A549 (cell line): ENCODE measurements around the gene KIF2A.

Source experiments
- BCL3 ChIP-seq: fragments of >200 bp; sonication (Bioruptor Twin); formaldehyde crosslinking; IDR thresholded peaks from 3 replicates; pipeline ENCODE4 v1.6.1; 2016
- CTCF ChIP-seq: fragments of >200 bp; sonication (Bioruptor Twin); formaldehyde crosslinking; IDR thresholded peaks from 3 replicates; pipeline ENCODE4 v1.5.1; 2016
- EP300 ChIP-seq, 2 experiments: fragments of >200 bp; sonication (Bioruptor Twin); formaldehyde crosslinking; IDR thresholded peaks; 2 replicates in 1 of 2; 3 replicates in 1 of 2; pipeline ENCODE4 v1.6.1; 2016 to 2017
- HOXB5 ChIP-seq: fragments of 250-450 bp; sonication (Bioruptor Pico); IDR thresholded peaks from 2 replicates; pipeline ENCODE4 v1.5.0; 2020; ENCODE audit warnings: mild to moderate bottlenecking, moderate library complexity
- JUN ChIP-seq, 2 experiments: fragments of >200 bp; sonication (Bioruptor Twin); formaldehyde crosslinking; IDR thresholded peaks; 2 replicates in 1 of 2; 3 replicates in 1 of 2; pipeline ENCODE4 v1.6.1; 2016 to 2017
- JUNB ChIP-seq: fragments of >200 bp; sonication (Bioruptor Twin); formaldehyde crosslinking; IDR thresholded peaks from 2 replicates; pipeline ENCODE4 v1.6.1; 2016
- KDM1A ChIP-seq: fragments of 200-600 bp; sonication (generic); IDR thresholded peaks from 2 replicates; pipeline ENCODE4 v1.6.1; 2016; ENCODE audit warnings: low read depth, mild to moderate bottlenecking
- MAFK ChIP-seq: fragments of 450-650 bp; IDR thresholded peaks from 2 replicates; pipeline ENCODE4 v1.6.1; 2014; ENCODE audit not compliant: partially characterized antibody
- MYC ChIP-seq: IDR thresholded peaks from 2 replicates; pipeline ENCODE4 v1.6.1; 2012; ENCODE audit warnings: mild to moderate bottlenecking, inconsistent platforms, low read length, improper control_type of control experiment, borderline replicate concordance
- PBX3 ChIP-seq: IDR thresholded peaks from 2 replicates; pipeline ENCODE4 v1.6.1; 2012
- POLR2A ChIP-seq: IDR thresholded peaks from 2 replicates; pipeline ENCODE4 v1.6.1; 2012; ENCODE audit warnings: mild to moderate bottlenecking, low read length
- REST ChIP-seq: fragments of 200-600 bp; sonication (generic); IDR thresholded peaks from 2 replicates; pipeline ENCODE4 v1.6.1; 2016; ENCODE audit warnings: antibody characterized with exemption, mild to moderate bottlenecking, moderate library complexity

GRCh38 chr5:62432621-62433064 is 126.6 kb downstream of the KIF2A start:
- TF ChIP-seq POLR2A (no peak), PBX3 (no peak), KDM1A (no peak), BCL3 (no peak), JUNB (no peak), JUN (IDR thresholded peaks at IDR 0.05) (no peak), EP300 (IDR thresholded peaks at IDR 0.05) (no peak), CTCF (no peak), HOXB5 (CRISPR knock-in tag) (no peak), MYC (no peak), REST (no peak), MAFK (no peak)
